Osteocyte (in vitro differentiated cells): ENCODE measurements around the gene MED9. TPM values are rescaled to one million over a fixed set of nuclear protein-coding genes. Genes with fewer than 3 reads are reported as not detected.

Experiments used
- DNase-seq: peaks from one replicate; pipeline ENCODE4 v3.0.0; 2021; ENCODE audit warnings: mixed read lengths; ENCODE audit not compliant: unreplicated experiment; ENCODE audit errors: extremely low spot score
- H3K27ac Mint-ChIP-seq: one replicate; pipeline ENCODE4 v1.8.0; 2021; ENCODE audit warnings: mild to moderate bottlenecking, mixed read lengths; ENCODE audit not compliant: unreplicated experiment
- H3K27me3 Mint-ChIP-seq: one replicate; pipeline ENCODE4 v1.8.0; 2021; ENCODE audit warnings: mixed read lengths; ENCODE audit not compliant: unreplicated experiment
- H3K36me3 Mint-ChIP-seq: one replicate; pipeline ENCODE4 v1.8.0; 2021; ENCODE audit warnings: mixed read lengths; ENCODE audit not compliant: unreplicated experiment
- H3K4me1 Mint-ChIP-seq: one replicate; pipeline ENCODE4 v1.8.0; 2021; ENCODE audit warnings: mixed read lengths; ENCODE audit not compliant: unreplicated experiment
- H3K4me3 Mint-ChIP-seq: one replicate; pipeline ENCODE4 v1.8.0; 2021; ENCODE audit warnings: mild to moderate bottlenecking, moderate library complexity, mixed read lengths; ENCODE audit not compliant: unreplicated experiment
- H3K9me3 Mint-ChIP-seq: one replicate; pipeline ENCODE4 v1.8.0; 2021; ENCODE audit warnings: mixed read lengths; ENCODE audit not compliant: unreplicated experiment
- CTCF ChIP-seq: fragments of 200-600 bp; sonication (generic); IDR thresholded peaks from 2 replicates; pipeline ENCODE4 v1.5.0; 2021; ENCODE audit warnings: antibody characterized with exemption, mild to moderate bottlenecking, moderate library complexity
- total RNA-seq: library from RNA; stranded (reverse); gene quantifications from 2 replicates; pipeline ENCODE4 v1.2.1, GENCODE V29; 2021

Gene MED9
- total RNA-seq, 1 donor from 2014 or later: 13.2 TPM

DNA sequence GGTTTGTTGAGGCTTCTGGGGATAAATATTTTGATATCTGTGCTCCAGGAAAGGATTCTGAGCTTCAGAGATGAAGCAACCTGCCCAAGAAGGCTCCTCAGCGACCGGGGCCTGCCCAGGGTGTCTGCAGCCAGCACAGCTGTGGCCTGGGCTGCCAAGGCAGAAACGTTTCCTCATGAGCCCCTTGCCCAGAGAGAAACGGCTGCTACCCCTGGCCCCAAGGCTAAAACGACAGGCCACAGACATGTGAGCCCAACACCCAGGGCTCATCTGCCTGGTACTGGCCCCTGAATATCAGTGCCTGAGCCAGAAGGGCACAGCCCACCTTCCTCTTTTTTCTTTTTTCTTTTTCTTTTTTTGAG lies 64.8 kb downstream of the MED9 start:
- no peak overlapping the region for H3K27ac Mint-ChIP-seq
- no peaks in the 10 kb centered on the region for H3K9me3 Mint-ChIP-seq
- no peak for DNase-seq
- H3K36me3 Mint-ChIP-seq: no peaks in the 10 kb centered on the region
- no peak overlapping the region for H3K4me3 Mint-ChIP-seq
- H3K27me3 Mint-ChIP-seq: no peaks in the 10 kb centered on the region
- H3K4me1 Mint-ChIP-seq: peaks cover 11% of the 10 kb centered on the region
- no peak for TF ChIP-seq CTCF

Other genes starting within 250 kb of the MED9 start
- 91.1 and 97.1 TPM in 2 replicates for gene FLCN, start 239.8 kb upstream of the MED9 start, total RNA-seq
- 54.9 and 55.9 TPM in 2 replicates for gene COPS3, start 195.8 kb upstream of the MED9 start, total RNA-seq
- gene NT5M, start 173.6 kb upstream of the MED9 start, total RNA-seq: 3.5 and 3.7 TPM in 2 replicates
- 1.2 and 1.6 TPM in 2 replicates for gene RASD1, start 19.4 kb downstream of the MED9 start, total RNA-seq
- 25.6 and 31.0 TPM in 2 replicates for gene PEMT, start 114.7 kb downstream of the MED9 start, total RNA-seq
- gene RAI1, start 204.5 kb downstream of the MED9 start, total RNA-seq: 40.0 and 40.1 TPM in 2 replicates